Prostate gland (tissue), 2 donors: ENCODE results near the gene SHISA8. TPM values are rescaled to one million over a fixed set of nuclear protein-coding genes. Genes with fewer than 3 reads are reported as not detected.

ENCODE experiments used
- DNase-seq: peaks from one replicate; pipeline ENCODE4 v3.0.0-alpha.2; 2019; ENCODE audit warnings: low spot score
- H3K27ac ChIP-seq, 2 donors: fragments of 200-600 bp; sonication (generic); 2 replicates each; pipeline ENCODE4 v1.5.1; 2017 to 2019
- H3K27me3 ChIP-seq: fragments of 200-600 bp; sonication (generic); replicated peaks from 2 replicates; pipeline ENCODE4 v1.5.1; 2019; ENCODE audit not compliant: insufficient read depth
- H3K36me3 ChIP-seq, 2 donors: fragments of 200-600 bp; sonication (generic); 1 replicate in 1 of 2; 2 replicates in 1 of 2; pipeline versions ENCODE4 v1.5.1 to v1.8.1; 2017 to 2019
- H3K4me1 ChIP-seq: fragments of 200-600 bp; sonication (generic); replicated peaks from 2 replicates; pipeline ENCODE4 v1.5.1; 2019
- H3K4me3 ChIP-seq, 2 donors: fragments of 200-600 bp; sonication (generic); 2 replicates each; pipeline ENCODE4 v1.5.1; 2017 to 2019
- H3K9me3 ChIP-seq: fragments of 200-600 bp; sonication (generic); 2 replicates; pipeline ENCODE4 v1.5.1; 2017
- POLR2A ChIP-seq: fragments of 450-650 bp; IDR thresholded peaks from one replicate; pipeline ENCODE4 v1.6.1; 2016; ENCODE audit warnings: antibody characterized with exemption, mild to moderate bottlenecking
- POLR2AphosphoS5 ChIP-seq: sonication (generic); formaldehyde crosslinking; IDR thresholded peaks from one replicate; pipeline ENCODE4 v1.6.1; 2017; ENCODE audit warnings: antibody characterized with exemption
- WGBS: methylation state at CpG from one replicate; pipeline ENCODE4 v1.1.5; 2018; 5-methylcytosine and 5-hydroxymethylcytosine counted together
- intact Hi-C: fragments of 100-400 bp; cut with DNase I; formaldehyde crosslinking; loops from one replicate; pipeline ENCODE4 v1.14.2; 2022
- total RNA-seq, 2 donors: library from RNA; depleted of rRNA; stranded (reverse); fragments of >200 nt; gene quantifications; one replicate each; pipeline ENCODE4 v1.1.0, GENCODE V29; 2016
- TF ChIP-seq, protein P1 (sequence below), 4 experiments: fragments of 200-600 bp in 2 of 4; fragments of 450-650 bp in 2 of 4; sonication (generic) in 2 of 4; IDR thresholded peaks; 1 replicate in 3 of 4; 2 replicates in 1 of 4; pipeline ENCODE4 v1.5.1; 2016 to 2019; ENCODE audit warnings: antibody characterized with exemption in 4 of 4, mild to moderate bottlenecking in 2 of 4, moderate library complexity in 2 of 4

SHISA8 gene
- total RNA-seq, 2 donors from 2014 or later: not detected

GRCh38 chr22:41919357-41920224 is 4.7 kb upstream of the SHISA8 start:
- Histone ChIP-seq H3K9me3 (no peaks in the 10 kb centered on the region), H3K27ac (no peak overlapping the region), H3K27me3 (no peaks in the 10 kb centered on the region), H3K36me3 (no peaks in the 10 kb centered on the region), H3K4me1 (no peaks in the 10 kb centered on the region), H3K4me3 (peak overlapping the region; percentile 37 to 39)
- WGBS: 2% methylated on average over 53 of the region's 62 CpGs
- TF ChIP-seq, protein P1, sequence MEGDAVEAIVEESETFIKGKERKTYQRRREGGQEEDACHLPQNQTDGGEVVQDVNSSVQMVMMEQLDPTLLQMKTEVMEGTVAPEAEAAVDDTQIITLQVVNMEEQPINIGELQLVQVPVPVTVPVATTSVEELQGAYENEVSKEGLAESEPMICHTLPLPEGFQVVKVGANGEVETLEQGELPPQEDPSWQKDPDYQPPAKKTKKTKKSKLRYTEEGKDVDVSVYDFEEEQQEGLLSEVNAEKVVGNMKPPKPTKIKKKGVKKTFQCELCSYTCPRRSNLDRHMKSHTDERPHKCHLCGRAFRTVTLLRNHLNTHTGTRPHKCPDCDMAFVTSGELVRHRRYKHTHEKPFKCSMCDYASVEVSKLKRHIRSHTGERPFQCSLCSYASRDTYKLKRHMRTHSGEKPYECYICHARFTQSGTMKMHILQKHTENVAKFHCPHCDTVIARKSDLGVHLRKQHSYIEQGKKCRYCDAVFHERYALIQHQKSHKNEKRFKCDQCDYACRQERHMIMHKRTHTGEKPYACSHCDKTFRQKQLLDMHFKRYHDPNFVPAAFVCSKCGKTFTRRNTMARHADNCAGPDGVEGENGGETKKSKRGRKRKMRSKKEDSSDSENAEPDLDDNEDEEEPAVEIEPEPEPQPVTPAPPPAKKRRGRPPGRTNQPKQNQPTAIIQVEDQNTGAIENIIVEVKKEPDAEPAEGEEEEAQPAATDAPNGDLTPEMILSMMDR (IDR thresholded peaks at IDR 0.05): no peak
- TF ChIP-seq POLR2A: no peak
- no peak for TF ChIP-seq POLR2AphosphoS5
- intact Hi-C loops: no loop called here
- peak; percentile 39 for DNase-seq

- no peaks in the 10 kb centered on the region for H3K4me1 ChIP-seq
- H3K9me3 ChIP-seq: no peaks in the 10 kb centered on the region
- 69% methylated on average over 23 of the region's 23 CpGs for WGBS
Observed at GRCh38 chr22:41917903-41918791, 3.3 kb upstream of the SHISA8 start.

DNA sequence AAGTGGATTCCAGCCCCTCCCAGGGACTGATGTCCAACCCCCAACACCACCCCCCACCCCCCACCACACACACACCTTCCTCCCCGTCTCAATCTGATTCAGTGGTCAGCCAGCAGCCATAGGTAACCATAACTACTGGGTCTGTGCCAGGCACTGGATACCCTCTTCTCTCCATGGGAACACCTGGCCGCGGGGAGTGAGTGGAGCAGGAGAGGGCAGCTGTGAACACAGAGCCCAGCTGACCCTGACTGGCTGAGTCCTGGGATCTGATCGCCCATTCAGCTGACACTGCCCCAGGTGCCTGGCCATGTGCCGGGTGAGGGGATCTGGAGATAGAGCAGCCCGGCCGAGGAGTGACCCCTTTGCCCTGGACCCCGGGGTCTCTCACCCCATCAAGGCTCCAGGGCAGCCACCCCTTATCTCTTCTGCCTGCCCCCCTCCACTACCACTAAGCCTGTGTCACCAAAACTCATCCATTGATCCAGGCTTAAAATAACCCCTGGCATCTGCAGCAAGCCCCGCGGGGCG is 2.6 kb upstream of the SHISA8 start:
- Histone ChIP-seq H3K27ac (no peak overlapping the region), H3K4me1 (no peaks in the 10 kb centered on the region), H3K36me3 (no peaks in the 10 kb centered on the region), H3K4me3 (no peak overlapping the region), H3K9me3 (no peaks in the 10 kb centered on the region), H3K27me3 (peaks cover 9% of the 10 kb centered on the region)
- intact Hi-C loops: no loop called here
- no peak for DNase-seq
- WGBS: 76% methylated on average over 11 of the region's 11 CpGs
- TF ChIP-seq, protein P1 (IDR thresholded peaks at IDR 0.05): no peak
- TF ChIP-seq POLR2AphosphoS5: no peak
- no peak for TF ChIP-seq POLR2A

More at GRCh38 chr22:41917903-41918791, 3.3 kb upstream of the SHISA8 start:
- intact Hi-C loops: no loop called here
- Histone ChIP-seq H3K27ac (no peak overlapping the region), H3K36me3 (no peaks in the 10 kb centered on the region), H3K4me3 (no peak overlapping the region), H3K27me3 (peaks cover 9% of the 10 kb centered on the region)
- DNase-seq: no peak
- TF ChIP-seq POLR2AphosphoS5: no peak
- TF ChIP-seq, protein P1 (IDR thresholded peaks at IDR 0.05): no peak
- TF ChIP-seq POLR2A: no peak

GRCh38 chr22:41916745-41917358 is 2.0 kb upstream of the SHISA8 start:
- H3K27me3 ChIP-seq: peaks cover 14% of the 10 kb centered on the region
- WGBS: 74% methylated on average over 10 of the region's 10 CpGs

More at GRCh38 chr22:41916745-41917358, 2.0 kb upstream of the SHISA8 start:
- no peaks in the 10 kb centered on the region for H3K9me3 ChIP-seq
- no peak overlapping the region for H3K4me3 ChIP-seq
- intact Hi-C loops: no loop called here
- H3K36me3 ChIP-seq: no peaks in the 10 kb centered on the region
- no peak for DNase-seq
- no peaks in the 10 kb centered on the region for H3K4me1 ChIP-seq
- no peak overlapping the region for H3K27ac ChIP-seq
- TF ChIP-seq, protein P1 (IDR thresholded peaks at IDR 0.05): no peak
- no peak for TF ChIP-seq POLR2AphosphoS5
- no peak for TF ChIP-seq POLR2A
